Dermis microvascular lymphatic vessel endothelial cell (primary cell): ENCODE results near the gene CDC42EP1. TPM values are rescaled to one million over a fixed set of nuclear protein-coding genes. Genes with fewer than 3 reads are reported as not detected.
"Not testable (repeated sequence)": the region's sequence is repeated elsewhere in the genome, so short reads cannot be mapped to it uniquely, and the experiment has no call there.

Source experiments
- DNase-seq, 2 donors: peaks; one replicate each; pipeline versions ENCODE4 v3.0.0 to v3.0.0-alpha.2; 2010; ENCODE audit warnings: low read depth in 2 of 2
- total RNA-seq: library from RNA; depleted of rRNA; stranded (reverse); fragments of >200 nt; gene quantifications from 2 replicates; pipeline ENCODE4 v1.2.1, GENCODE V29; 2014

The CDC42EP1 gene
- total RNA-seq, 1 donor from 2014 or later = 6.8 TPM

DNA sequence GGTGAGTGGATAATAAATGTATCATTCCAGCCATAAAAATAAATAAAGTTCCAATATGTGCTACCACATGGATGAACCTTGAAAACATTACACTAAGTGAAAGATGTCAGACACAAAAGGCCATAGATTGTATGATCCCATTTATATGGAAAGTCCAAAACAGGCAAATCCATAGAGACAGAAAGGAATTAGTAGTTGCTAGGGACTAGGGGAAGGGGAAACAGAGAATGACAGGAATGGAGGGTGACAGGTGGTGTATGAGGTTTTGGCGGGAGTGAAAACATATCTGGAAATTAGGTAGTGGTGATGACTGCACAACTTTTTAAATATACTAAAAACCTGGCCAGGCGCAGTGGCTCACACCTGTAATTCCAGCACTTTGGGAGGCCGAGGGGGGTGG lies 25.8 kb upstream of the CDC42EP1 start:
- DNase-seq = no peak

DNA sequence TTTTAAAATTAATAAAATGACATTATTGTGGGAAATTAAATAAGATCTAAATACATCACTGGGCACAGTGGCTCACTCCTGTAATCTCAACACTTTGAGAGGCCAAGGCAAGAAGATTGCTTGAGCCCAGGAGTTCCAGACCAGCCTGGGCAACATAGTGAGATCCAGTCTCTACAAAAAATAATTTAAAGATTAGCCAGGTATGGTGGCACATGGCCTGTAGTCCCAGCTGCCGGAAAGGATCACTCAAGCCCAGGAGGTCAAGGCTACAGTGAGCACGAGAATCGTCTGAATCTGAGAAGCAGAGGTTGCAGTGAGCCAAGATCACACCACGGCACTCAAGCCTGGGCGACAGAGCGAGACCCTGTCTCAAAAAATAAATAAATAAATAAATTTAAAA lies 25.1 kb upstream of the CDC42EP1 start:
- DNase-seq = no peak

DNA sequence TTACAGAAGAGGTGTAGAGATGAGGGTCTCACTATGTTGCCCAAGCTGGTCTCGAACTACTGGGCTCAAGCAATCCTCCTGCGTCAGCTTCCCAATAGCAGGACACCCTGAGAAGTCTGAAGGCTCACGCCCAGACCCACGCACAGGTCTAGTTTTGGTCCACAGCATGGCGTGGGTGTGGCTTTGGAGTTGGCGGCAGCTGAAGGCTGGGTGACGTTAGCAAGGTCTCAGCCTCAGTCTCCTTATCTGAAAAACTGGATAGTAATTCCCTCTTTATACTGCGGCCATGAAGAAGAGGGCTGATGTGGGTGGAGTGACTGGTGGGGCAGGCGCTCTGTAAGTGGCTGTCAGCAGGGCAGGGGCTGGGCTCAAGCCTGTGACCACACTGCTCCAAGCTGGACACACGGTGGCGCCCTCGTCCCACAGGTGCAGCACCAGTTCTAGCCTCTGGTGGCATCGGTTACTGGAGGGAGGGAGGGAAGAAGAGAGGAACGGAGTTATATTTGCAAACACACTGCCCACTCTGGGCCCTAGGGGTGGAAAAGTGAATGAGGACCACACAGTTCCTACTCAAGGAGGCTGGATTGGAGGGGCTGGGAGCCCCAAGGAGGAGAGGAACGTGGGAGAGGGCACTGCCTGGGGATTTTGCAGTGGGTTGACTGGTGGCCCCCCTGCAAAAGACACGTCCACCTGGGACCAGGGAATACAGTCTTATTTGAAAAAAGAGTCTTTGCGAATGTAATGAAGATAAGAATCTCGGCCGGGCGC lies 21.5 kb upstream of the CDC42EP1 start:
- DNase-seq = peak; percentile 87 to 94

DNA sequence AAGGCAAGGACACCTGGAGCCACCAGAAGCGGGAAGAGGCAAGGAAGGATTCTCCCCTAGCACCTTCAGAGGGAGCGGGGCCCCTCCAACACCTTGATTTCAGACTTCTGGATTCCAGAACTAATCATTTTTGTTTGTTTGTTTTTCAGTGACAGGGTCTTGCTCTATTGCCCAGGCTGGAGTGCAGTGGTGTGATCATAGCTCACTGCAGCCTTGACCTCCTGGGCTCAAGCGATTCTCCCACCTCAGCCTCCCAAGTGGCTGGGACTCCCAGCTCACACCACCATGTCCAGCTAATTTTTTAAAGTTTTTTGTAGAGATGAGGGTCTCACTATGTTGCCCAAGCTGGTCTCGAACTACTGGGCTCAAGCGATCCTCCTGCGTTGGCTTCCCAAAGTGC lies 20.5 kb upstream of the CDC42EP1 start:
- DNase-seq = not testable (repeated sequence)

DNA sequence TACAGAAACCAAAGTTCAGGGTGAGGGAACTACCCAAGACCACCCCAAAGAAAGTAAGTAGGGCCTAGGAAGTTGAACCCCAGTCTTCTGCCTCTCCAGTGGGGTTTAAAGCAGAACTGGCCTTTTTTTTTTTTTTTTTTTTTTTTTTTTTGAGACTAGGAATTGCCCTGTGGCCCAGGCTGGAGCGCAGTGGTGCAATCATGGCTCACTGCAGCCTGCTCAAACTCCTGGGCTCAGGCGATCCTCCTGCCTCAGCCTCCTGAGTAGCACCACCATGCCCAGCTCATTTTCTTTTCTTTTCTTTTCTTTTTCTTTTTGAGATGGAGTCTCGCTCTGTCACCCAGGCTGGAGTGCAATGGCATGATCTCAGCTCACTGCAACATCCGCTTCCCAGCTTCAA lies 17.9 kb upstream of the CDC42EP1 start:
- not testable (repeated sequence) for DNase-seq

DNA sequence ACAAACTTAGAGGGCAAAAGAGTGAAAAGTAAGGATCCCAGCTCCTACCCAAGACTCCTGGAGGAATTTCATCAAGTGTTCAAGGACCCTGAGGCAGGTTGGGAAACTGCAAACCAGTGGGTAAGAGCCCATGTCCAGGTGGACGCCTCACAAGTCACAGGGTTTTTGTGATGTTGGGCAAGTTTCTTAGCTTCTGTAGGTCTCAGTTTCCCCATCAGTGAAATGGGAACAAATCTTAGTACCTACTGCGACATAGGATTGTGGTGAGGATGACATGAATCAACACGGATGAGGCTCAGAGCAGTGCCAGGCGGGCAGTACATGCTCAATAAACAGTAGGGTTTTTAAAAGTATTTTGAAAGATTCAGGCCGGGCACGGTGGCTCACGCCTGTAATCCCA lies 17.3 kb upstream of the CDC42EP1 start:
- no peak for DNase-seq

DNA sequence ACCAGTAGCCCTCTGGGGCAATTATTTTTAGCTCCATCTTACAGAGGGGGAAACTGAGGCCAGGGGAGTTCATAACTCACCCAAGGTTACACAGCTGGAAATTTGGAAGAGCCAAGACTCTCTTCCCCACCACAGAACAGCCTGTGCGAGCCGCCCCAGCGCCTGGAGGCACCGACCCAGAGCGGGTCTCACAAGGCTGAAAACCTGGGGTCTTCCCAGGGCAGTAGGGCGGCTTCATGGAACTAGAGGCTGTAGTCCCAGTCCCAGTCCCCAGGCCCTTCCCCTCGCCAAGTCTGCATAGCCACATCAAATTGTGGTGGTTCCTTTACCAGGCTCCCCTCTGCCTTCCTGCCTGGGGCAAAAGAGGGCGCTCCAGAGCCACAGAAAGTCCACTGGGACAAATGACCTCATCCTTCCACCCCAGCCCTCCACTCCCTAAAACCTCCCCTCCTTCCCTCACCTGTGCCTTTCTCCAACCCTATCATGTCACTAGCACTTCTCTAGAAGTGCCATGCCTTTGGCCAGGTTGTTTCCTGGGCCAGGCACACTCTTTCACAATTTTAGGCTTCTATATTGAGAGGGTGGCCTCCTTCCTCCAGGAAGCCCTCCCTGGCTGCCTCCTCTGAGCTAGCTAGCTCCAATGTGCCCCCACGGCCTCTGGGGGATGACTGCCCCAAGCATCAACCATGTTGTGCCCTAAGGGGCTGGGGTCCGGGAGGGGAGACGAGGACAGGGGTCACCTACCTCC lies 15.2 kb upstream of the CDC42EP1 start:
- peak; percentile 47 to 71 for DNase-seq

DNA sequence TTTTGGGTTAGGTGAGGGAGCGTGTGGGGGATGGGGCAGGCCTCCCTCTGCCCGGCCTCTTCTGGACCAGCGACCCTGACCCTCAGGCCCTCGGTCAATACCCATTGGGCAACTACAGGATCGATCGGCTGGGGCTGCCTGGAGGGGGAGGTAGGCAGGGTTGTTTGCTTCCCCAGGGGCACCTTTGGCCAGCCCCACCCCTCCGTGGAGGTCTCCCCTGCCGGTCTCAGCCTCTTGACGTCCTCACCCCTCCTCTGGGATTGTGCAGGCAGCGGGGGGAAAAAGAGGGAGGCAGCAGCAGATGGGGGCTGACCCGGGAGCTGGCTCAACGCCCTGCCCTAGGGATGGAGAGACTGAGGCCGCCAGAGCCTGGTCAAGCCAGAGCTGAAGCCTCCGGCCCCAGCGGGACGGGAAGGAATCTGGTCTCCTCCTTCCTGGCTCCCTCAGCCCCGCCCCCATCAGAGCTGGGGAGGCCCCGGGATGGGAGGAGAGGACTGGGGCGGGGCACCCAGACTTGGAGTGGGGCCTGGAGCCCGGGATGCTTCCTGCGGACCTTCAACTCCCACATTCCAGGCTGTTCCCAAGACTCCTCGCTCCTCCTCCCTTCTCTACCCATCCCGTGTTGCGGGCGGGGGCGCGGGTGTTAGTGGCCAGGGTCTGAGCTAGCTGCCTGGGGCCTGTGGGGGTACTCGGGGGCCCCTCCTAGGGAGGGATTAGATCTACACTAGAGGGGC lies 14.4 kb upstream of the CDC42EP1 start:
- DNase-seq = peak in 1 of 2 donors; percentile 89

DNA sequence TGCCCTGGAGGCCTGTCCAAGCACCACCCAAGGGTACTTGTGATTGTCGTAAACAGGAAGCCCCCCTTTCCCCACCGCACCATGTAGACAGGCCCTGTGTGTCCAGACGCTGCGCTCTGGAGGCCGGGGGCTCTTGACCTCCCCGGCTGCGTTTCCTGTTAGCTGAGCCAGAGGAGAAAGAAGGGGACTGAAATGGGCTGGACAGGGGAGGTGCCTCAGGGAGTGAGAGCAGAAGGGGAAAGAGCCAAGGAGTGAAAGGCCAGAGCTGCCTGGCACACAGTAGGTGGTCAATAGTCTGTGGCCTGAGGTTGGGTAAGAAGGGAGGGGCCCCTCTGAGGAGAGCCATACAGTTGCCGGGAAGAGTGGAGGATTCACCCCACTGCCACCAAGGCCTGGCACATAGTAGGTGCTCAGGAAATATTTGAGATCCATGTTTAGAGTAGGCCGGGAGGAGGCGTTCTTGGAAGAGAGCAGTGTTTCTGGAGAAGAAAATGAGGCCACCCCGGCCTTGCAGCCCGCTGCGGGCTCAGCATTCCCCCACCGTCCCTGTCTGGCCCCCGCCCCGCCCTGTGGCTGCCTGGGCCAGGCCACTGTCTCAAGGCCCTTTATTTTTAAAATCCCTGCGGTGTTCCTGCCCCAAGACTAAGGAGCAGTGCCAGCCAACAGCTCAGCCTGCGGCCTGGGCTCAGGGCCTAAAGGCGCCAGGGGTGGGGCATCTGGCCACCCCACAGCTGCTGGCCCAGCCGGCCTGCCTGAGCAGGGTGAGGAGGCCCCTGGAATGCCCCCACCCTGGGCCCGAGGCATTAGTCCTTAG lies 13.6 kb upstream of the CDC42EP1 start:
- DNase-seq = peak in 1 of 2 donors; percentile 93

DNA sequence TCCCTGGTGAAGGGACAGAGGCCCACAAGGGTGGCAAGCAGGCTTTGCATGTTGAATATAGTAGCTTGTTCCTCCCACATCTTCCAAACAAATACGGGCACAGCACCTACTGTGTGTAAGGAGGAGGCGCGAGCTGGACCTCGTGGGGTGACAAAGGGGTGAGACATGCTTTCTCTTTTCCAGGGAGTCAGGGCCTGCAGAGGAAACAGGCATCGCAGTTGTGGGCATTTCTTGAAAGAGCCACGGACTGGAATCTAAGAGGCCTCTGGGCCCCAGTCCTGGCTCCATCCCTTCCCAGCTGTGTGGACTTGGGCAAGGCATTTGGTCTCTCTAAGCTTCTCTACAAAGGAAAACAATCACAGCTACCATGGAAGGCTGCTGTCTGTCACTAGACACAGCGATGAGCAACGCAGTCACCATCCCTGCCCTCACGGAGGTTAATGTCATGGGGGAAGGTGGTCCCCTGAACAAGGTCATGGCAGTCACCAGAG lies 13.0 kb upstream of the CDC42EP1 start:
- DNase-seq = no peak

DNA sequence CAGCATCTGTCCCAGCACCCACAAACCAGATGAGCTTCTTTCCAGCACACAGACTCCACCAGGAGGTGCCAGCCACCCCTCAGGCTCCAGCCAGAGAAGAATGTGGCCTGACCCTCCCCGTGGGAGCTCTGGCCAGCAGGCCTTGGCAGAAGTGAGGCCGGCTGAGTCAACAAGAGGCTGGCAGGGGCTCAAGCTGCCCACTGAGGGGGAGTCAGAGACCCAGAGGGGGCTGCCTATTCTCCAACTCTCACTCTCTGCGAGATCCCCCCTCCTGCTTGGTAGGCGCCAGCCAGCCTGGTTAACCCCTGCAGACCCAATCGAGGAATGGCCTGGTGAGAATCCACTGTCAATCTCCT lies 10.6 kb upstream of the CDC42EP1 start:
- DNase-seq = peak in 1 of 2 donors; percentile 70

DNA sequence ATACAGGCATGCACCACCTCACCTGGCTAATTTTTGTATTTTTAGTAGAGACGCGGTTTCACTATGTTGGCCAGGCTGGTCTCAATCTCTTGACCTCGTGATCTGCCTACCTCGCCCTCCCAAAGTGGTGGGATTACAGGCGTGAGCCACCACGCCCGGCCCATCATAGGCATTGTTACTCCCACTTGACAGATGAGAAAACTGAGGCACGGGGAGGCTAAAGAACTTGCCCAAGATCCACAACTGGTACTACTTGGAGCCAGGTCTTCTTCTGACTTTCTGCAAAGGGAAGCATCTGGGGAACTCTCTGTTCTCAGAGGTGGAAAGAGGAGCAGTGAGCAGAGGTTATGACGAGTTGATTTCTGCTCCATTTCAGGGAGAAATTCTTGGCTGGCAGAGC lies 9.4 kb upstream of the CDC42EP1 start:
- not testable (repeated sequence) for DNase-seq

DNA sequence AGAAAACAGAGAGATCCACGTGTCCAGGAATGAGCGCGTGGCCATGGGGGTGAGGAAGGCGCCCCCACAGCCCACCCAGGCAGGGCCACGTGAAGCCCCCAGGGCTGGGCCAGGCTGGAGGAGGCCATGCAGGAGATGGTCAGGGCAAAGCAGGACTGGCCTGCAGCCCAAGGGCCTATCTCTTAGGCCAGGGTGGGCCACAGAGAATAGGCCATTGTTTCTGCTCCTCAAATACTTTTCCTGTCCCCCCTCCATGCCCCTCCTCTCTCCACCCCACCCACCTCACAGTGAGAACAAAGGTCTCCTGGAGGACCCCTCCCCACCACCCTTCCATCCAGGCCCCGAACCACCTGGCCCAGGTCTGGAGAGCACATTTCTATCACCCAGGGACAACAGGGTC lies 8.3 kb upstream of the CDC42EP1 start:
- no peak for DNase-seq

DNA sequence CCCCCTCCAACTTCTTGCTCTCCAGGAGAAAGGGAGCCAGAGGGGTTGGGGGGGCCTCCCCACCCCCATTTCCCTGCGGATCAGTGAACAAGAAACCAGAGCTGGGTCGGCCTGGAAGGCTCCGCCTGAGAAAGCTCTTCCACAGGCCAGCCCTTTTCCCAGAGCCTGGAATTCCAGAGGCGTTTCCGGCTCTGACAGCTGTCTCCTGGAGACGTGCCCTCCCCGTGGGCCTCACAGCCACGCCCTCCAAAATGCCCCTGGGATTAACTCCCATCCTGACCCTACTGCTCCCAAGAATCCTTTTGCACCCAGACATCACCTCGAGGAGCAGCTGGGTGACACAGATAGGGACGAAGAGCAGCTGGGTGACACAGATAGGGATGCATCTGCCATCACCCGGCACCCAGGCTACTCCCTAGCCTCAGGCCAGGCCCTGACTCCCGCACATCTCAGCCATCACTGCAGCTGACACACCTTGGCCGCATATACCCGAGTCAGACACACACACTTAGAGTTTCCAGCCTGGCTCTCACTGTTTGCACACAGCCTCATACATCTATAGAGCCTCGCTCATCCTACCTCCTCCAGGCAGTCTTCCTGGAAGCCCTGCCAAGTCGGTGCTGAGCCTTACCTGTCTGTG lies 7.6 kb upstream of the CDC42EP1 start:
- no peak for DNase-seq

DNA sequence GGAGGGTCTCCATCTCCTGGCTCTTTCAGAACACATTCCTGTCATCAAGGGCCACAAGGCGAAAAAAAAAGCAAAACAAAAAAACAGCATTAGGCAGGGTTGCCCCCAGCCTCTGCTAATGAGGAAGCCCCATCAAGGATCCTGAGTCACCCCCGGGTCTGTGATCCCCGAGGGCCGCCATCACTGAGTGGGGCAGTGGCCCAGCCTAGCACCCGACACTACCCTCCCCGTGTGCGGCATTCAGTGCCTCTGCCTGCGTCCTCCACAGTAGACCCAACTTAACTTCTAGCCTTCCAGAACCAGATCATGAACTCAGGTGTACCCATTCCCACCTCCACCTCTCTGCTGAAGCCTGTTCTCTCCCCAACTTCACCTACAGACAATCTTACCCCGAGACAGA lies 6.6 kb upstream of the CDC42EP1 start:
- no peak for DNase-seq

DNA sequence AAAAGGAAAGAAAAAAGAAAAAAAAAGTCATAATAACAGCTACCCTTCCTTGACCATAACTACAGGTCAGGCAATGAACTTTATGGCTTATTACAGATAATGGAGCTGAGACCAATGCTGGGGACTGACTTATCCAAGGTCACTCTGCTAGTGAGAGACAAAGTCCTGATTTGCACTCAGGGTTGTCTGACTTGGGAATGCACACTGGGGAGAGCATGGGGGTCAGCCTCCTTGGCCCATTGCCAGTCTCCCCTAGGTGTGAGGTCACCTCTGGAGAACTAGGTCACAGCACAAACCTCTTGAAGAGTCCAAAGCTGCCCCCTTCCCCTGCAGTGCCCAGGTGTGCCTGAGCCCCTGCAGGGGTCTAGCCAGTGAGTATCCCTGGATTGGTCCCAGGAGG lies 5.3 kb upstream of the CDC42EP1 start:
- no peak for DNase-seq

DNA sequence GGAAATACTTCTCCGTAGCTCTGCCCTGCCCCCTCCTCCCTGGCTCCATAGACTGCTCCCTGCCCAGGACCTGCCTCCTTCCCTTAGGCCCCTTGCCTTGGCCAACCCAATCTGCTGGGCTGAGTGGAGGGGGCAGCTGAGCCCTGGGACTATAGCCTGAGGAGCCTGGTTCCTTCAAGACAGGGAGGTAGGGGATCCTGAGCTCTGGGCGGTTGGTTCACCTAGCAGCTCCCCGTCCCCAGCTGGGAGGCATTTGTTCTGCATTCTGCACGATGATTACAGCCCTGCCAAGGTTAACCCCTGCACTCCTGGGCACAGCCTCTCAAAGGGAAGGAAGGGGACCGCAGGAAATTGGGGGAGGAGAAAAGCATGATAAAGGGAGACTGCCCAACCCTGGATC lies 3.6 kb upstream of the CDC42EP1 start:
- DNase-seq = no peak

DNA sequence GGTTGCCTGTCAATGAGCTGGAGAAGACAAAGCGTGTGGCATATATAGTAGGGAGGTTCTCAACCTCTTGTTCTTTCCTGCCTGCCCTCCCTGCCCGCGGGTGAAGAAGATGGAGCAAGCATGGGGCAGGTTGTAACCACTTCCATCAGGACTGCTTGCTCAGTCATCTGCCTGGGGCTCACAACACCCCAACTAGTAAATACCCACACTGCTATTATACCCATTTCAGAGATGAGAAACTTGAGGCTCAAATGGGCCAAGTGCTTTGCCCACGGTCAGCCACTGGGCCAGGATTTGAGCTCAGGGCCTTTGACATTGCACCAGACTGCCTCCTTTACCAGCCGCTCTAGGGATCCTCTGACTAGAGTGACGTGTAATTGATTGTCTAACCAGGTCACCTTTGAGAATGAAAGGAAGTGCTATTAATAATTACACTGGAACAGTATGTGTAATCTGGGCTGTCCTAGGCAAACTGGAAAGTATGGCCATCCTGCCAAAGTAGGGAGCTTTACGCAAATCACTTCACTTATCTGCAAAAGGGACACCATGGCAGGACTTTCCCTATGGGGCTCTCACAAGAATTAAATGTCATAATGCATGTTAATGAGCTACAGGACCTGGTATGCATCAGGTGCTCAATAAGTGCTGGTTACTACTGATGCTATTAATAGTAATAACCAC lies 2.8 kb upstream of the CDC42EP1 start:
- DNase-seq = peak; percentile 54 to 59

DNA sequence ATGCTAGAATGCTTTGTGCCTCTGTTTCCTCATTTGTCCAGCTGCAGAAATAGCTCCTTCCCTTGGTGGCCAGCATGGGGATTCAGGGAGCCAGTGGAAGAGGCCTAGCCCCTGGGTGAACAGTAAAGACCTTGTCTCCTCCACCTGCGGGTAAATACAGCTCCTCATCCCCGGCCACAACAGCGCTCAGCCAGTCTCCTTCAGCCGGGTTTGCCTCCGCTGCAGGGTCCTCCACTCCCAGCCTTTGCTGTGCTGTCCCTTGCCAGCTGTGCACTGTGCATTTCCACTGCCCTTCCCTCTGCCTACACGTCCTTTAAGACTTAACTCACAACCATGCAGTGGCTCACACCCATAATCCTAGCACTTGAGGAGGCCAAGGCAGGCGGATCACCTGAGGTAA lies 1.5 kb upstream of the CDC42EP1 start:
- no peak for DNase-seq

DNA sequence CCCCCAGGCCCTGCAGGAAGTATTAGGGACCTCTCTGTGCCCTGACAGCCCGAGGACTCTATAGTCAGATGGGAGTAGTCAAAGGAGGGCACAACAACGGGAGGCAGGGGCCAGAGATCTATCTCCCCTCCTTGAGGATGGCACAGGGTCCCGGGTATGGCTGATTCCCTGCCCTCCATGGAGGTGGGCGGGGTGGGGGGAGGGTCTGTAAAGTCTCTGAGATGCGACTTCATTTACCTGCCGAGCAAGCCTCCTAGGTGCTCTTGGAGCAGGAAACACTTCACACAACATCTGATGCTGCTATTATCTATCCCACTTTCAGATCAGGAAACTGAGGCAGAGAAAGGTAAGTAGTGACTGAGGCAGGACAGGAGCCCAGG lies 769 bp upstream of the CDC42EP1 start:
- no peak for DNase-seq
